ENCODE measurements around the gene MRTFA.

DNA sequence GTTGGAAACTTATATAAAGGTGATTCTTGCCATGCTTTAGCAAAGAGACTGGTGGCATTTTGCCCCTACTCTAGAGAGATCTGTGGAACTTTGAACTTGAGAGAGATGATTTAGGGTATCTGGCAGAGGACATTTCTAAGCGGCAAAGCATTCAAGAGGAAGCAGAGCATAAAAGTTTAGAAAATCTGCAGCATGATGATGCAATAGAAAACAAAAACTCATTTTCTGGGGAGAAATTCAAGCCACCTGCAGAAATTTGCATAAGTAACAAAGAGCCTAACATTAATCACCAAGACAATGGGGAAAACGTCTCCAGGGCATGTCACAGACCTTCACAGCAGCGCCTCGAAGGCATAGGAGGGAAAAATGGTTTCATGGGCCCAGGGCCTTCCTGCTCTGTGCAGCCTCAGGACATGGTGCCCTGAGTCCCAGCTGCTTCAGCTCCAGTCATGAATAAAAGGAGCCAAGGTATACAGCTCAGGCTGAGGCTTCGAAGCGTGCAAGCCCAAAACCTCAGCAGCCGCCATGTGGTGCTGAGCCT is 83.4 kb downstream of the MRTFA start:
- TF ChIP-seq, protein P1, sequence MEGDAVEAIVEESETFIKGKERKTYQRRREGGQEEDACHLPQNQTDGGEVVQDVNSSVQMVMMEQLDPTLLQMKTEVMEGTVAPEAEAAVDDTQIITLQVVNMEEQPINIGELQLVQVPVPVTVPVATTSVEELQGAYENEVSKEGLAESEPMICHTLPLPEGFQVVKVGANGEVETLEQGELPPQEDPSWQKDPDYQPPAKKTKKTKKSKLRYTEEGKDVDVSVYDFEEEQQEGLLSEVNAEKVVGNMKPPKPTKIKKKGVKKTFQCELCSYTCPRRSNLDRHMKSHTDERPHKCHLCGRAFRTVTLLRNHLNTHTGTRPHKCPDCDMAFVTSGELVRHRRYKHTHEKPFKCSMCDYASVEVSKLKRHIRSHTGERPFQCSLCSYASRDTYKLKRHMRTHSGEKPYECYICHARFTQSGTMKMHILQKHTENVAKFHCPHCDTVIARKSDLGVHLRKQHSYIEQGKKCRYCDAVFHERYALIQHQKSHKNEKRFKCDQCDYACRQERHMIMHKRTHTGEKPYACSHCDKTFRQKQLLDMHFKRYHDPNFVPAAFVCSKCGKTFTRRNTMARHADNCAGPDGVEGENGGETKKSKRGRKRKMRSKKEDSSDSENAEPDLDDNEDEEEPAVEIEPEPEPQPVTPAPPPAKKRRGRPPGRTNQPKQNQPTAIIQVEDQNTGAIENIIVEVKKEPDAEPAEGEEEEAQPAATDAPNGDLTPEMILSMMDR (conservative IDR thresholded peaks at IDR 0.05), result no peak
- TF ChIP-seq ZFX (IDR thresholded peaks at IDR 0.05), result no peak
